Measurements from ENCODE around the gene TGFBRAP1.

DNA sequence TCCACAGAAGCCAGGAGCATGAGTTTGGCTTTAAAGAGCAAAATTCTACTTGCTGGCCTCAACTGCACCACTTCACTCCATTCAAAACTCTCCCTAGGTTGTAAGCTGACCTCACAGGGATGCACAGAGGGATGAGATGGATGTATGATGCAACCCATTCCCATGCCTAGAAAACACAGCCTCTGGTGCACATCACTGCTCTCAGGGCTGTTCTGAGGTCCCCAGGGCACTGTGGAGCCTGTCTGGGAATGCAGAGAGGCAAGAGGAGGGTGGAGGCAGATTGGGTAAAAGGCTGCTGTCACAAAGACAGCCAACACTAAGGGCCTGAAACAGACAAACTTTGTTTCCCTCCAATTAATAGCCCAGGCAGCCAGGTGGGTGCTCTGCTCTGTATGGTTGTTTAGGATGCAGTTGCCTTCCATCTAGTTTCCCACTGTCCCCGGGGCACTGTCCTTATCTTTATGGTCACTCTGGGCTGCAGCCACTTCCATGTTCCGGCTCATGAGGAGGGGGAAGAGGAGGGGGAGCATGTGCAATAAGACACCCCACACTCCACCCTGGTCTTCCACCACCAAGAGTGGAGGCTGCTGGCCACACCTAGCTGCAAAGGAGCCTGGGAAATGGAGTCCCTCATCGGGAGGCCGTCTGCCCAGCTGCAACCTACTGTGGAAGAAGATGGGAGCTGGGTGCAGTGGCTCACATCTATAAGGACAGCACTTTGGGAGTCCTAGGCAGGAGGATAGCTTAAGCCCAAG, 81.0 kb downstream of the TGFBRAP1 start:
- TF ChIP-seq, protein P1, sequence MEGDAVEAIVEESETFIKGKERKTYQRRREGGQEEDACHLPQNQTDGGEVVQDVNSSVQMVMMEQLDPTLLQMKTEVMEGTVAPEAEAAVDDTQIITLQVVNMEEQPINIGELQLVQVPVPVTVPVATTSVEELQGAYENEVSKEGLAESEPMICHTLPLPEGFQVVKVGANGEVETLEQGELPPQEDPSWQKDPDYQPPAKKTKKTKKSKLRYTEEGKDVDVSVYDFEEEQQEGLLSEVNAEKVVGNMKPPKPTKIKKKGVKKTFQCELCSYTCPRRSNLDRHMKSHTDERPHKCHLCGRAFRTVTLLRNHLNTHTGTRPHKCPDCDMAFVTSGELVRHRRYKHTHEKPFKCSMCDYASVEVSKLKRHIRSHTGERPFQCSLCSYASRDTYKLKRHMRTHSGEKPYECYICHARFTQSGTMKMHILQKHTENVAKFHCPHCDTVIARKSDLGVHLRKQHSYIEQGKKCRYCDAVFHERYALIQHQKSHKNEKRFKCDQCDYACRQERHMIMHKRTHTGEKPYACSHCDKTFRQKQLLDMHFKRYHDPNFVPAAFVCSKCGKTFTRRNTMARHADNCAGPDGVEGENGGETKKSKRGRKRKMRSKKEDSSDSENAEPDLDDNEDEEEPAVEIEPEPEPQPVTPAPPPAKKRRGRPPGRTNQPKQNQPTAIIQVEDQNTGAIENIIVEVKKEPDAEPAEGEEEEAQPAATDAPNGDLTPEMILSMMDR (conservative IDR thresholded peaks at IDR 0.05; ENCODE audit: low read depth, low read length), result no peak
- TF ChIP-seq EZH2 (IDR thresholded peaks at IDR 0.05; ENCODE audit: borderline replicate concordance, low read depth, low read length, poor library complexity, severe bottlenecking), result no peak
